ENCODE results near the gene GSTM3.
"Not testable (repeated sequence)": the region's sequence is repeated elsewhere in the genome, so short reads cannot be mapped to it uniquely, and the experiment has no call there.

The GSTM3 gene

GRCh38 chr1:109691759-109692158 is 49.1 kb downstream of the GSTM3 start:
- no peak for DNase-seq

GRCh38 chr1:109689844-109690405 is 50.9 kb downstream of the GSTM3 start:
- DNase-seq, result no peak

GRCh38 chr1:109687641-109688499 is 53.0 kb downstream of the GSTM3 start, which contains the start of gene GSTM1:
Gene GSTM1 (plus strand): TSS chr1:109687817. CDS start chr1:109687874, 57 bp downstream.
- DNase-seq, result no peak

- not testable (repeated sequence) for DNase-seq
These were observed 53.7 kb downstream of the GSTM3 start for GRCh38 chr1:109687109-109687508.

GRCh38 chr1:109685890-109686289 is 54.9 kb downstream of the GSTM3 start:
- DNase-seq, result not testable (repeated sequence)

- DNase-seq, result not testable (repeated sequence)
These were observed 55.4 kb downstream of the GSTM3 start for GRCh38 chr1:109685399-109685798.

GRCh38 chr1:109684777-109685176 is 56.1 kb downstream of the GSTM3 start:
- not testable (repeated sequence) for DNase-seq
